Endothelial cell of hepatic sinusoid (primary cell): ENCODE measurements around the gene LIME1.

Source experiments
- in situ Hi-C: cut with HindIII; loops from 2 replicates; pipeline ENCODE4 v1.10.0; 2017; ENCODE audit warnings: low sequenced_read_pairs

The LIME1 gene

GRCh38 chr20:63769891-63770474 is 33.5 kb downstream of the LIME1 start:
- in situ Hi-C loops = loop anchor here (10.0 kb wide), 1 partner anchor 175 kb away; no protein-coding TSS in a partner anchor

GRCh38 chr20:63771046-63771707 is 34.7 kb downstream of the LIME1 start:
- in situ Hi-C loops = no loop called here

- in situ Hi-C loops = no loop called here
Measured at GRCh38 chr20:63772781-63773518, 36.5 kb downstream of the LIME1 start.

- in situ Hi-C loops = no loop called here
Measured at GRCh38 chr20:63773571-63774241, 37.2 kb downstream of the LIME1 start.

- in situ Hi-C loops = no loop called here
Measured at GRCh38 chr20:63774306-63774705, 37.8 kb downstream of the LIME1 start.

- in situ Hi-C loops = loop anchor here (5.0 kb wide), 1 partner anchor 102 kb away; no protein-coding TSS in a partner anchor
Measured at GRCh38 chr20:63775096-63775978, 38.9 kb downstream of the LIME1 start.

- in situ Hi-C loops = loop anchor here (5.0 kb wide), 1 partner anchor 100 kb away; no protein-coding TSS in a partner anchor
Measured at GRCh38 chr20:63776875-63777274, 40.4 kb downstream of the LIME1 start.

GRCh38 chr20:63777614-63778013 is 41.1 kb downstream of the LIME1 start:
- in situ Hi-C loops = loop anchor here (5.0 kb wide), 1 partner anchor 100 kb away; no protein-coding TSS in a partner anchor

GRCh38 chr20:63778034-63778752 is 41.7 kb downstream of the LIME1 start:
- in situ Hi-C loops = loop anchor here (5.0 kb wide), 1 partner anchor 99 kb away; no protein-coding TSS in a partner anchor

GRCh38 chr20:63778857-63779256 is 42.4 kb downstream of the LIME1 start:
- in situ Hi-C loops = loop anchor here (5.0 kb wide), 1 partner anchor 98 kb away; no protein-coding TSS in a partner anchor

- in situ Hi-C loops = no loop called here
Measured at GRCh38 chr20:63781181-63781580, 44.7 kb downstream of the LIME1 start.

- in situ Hi-C loops = no loop called here
Measured at GRCh38 chr20:63782051-63782471, 45.6 kb downstream of the LIME1 start.

GRCh38 chr20:63782521-63782971 is 46.1 kb downstream of the LIME1 start:
- in situ Hi-C loops = no loop called here

GRCh38 chr20:63783970-63784369 is 47.5 kb downstream of the LIME1 start:
- in situ Hi-C loops = no loop called here

GRCh38 chr20:63785691-63786131 is 49.2 kb downstream of the LIME1 start:
- in situ Hi-C loops = no loop called here

GRCh38 chr20:63787302-63787701 is 50.8 kb downstream of the LIME1 start:
- in situ Hi-C loops = no loop called here

GRCh38 chr20:63787749-63788148 is 51.3 kb downstream of the LIME1 start:
- in situ Hi-C loops = no loop called here
